Stimulated activated CD8-positive, alpha-beta memory T cell treated with anti-CD3 and anti-CD28 coated beads, Interleukin-12 subunit alpha, Interleukin-12 subunit beta, amount 100 ng/mL, for 1 hour (primary cell): ENCODE data around the gene FAM186B.
A peak's percentile ranks its signal among the peaks of the same experiment; 100 is the strongest.
"Not testable (repeated sequence)": the region's sequence is repeated elsewhere in the genome, so short reads cannot be mapped to it uniquely, and the experiment has no call there.

Experiments used
- DNase-seq: peaks from one replicate; pipeline ENCODE4 v3.0.0-alpha.2; 2020; ENCODE audit warnings: low read depth

Gene FAM186B

DNA sequence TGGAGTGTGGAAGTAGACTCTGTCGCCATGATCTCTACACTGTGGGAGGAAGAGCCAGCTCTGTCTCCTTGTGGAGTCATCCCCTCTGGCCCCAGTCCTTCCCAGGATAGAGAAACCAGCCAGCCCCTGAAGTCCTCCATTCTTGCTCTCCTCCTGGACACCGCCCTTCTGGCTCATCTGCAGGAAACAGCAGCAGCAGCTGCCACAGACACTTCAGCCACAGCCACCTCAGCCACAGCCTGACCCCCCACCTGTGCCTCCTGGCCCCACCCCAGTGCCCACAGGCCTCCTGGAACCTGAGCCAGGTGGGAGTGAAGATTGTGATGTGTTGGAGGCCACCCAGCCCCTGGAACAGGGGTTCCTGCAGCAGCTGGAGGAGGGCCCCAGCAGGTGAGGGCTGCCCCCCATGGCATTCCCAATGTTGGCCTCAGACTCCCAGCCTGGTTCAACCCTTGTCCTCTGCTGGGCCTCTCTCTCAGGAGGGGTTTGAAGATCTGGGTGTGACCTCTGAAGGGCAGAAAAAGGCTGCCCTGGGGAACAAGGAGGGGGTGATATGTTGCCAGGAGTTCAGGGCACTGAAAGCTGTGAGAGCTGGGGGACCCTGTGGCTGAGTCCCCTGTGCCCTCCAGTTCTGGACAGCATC lies 28.4 kb upstream of the FAM186B start:
- no peak for DNase-seq

DNA sequence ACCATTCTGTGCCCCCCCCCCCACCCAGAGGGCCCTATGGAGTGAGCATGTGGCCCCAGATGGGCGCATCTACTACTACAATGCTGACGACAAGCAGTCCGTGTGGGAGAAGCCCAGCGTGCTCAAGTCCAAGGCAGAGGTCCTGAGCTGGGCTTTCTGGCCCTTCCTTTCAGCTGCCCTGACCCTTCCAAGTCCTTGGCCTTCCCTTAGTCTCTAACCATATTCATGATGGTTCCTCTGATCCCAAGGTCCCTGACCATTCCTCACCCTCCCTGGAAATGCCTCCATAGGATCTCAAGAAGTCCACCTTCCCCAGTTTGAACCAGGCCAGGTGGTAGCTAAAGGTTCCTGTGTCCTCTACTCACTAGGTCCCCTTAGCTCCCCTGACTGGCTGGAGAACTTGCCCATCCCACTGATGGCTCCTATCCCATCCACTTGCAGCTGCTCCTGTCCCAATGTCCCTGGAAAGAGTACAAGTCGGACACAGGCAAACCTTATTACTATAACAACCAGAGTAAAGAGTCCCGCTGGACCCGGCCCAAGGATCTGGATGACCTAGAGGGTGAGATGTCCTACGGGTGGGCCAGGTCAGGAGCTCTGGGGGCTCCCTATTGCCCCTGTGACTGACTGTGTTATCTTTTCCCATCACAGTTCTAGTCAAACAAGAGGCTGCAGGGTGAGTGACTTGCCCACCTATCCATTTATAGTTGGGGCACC lies 27.7 kb upstream of the FAM186B start:
- no peak for DNase-seq

DNA sequence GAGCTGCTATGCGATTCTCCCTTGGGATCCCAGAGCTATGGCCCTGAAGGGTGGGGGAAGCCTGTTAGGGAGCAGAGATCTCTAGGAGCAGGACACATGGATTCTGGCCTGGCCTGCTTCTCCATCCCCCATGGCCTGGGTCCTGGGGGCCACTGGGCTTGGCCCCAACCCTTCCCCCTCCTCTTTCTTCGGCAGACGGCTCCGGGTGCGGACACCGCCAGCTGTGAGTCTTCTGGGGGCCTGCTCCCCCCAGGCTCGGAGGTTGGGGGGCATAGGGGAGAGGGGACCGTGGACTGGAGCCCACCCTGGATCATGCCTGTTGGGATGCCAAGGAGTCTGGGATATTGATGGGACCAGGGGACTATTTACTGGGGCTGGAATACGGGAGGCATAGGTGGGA lies 27.0 kb upstream of the FAM186B start:
- DNase-seq = no peak

DNA sequence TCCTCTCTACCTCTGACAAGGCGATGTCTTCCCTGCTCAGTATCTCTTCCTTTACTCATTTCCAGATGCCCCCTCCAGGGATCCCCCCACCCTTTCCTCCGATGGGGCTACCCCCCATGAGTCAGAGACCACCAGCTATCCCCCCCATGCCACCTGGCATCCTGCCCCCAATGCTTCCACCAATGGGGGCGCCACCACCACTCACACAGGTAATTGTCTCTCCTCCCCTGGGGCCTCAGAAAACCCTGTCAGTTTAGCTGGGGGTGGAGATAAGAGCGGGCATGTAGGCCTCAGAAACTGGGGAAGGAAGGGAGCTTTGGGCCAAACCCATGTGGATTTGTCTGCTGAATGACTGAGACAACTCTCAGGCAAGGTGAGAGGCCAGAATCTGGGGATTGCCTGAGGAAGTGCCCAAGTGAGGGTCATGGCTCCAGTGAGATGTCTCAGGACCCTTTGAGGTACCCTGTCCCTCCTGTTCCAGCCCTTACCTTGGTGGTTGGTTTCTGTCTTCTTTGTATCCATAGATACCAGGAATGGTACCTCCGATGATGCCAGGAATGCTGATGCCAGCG lies 26.0 kb upstream of the FAM186B start:
- DNase-seq = no peak

DNA sequence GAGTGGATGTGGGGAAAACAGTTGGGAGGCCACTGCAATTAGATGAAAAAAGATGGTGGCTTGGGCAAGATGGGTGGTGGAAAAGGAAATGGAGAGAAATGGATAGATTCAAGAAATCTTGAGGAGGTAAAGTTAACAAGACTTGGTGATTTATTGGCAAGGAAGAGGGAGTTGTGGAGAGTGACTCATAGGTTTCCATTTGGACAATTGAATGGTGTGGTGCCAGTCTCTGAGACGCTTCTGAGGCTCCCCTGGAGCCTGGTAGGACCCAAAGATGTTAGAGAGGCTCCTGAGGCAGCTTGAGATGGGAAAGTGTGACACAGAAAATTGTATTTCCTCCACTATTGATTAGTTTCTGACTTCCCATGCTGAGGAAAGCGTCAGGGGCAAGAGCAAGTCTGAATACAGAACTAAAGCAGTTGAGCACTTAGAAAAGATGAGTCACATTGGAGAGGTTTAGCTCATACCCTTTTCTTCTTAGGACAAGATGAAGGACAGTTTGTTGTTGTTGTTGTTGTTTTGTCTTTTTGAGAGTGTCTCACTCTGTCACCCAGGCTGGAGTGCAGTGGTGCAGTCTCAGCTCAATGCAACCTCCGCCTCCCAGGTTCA lies 22.4 kb upstream of the FAM186B start:
- no peak for DNase-seq

DNA sequence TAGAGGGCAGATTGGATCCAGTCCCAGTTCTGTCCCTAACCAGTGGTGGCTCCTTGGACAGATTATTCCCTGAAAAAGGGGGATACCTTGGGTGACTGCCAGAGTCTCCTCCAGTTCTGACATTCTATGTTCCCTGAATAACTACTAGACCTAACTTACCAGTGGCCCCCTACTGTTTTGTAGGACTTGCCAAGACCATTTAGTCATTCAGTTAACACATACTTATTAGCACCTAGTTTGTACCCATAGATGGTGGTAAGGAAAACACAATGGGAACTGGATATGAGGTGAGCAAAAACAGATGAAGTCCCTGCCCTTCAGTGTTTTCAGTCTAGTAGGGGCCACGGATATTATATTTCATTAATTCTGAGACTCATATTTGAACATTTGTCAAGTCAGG lies 21.4 kb upstream of the FAM186B start:
- DNase-seq = no peak

DNA sequence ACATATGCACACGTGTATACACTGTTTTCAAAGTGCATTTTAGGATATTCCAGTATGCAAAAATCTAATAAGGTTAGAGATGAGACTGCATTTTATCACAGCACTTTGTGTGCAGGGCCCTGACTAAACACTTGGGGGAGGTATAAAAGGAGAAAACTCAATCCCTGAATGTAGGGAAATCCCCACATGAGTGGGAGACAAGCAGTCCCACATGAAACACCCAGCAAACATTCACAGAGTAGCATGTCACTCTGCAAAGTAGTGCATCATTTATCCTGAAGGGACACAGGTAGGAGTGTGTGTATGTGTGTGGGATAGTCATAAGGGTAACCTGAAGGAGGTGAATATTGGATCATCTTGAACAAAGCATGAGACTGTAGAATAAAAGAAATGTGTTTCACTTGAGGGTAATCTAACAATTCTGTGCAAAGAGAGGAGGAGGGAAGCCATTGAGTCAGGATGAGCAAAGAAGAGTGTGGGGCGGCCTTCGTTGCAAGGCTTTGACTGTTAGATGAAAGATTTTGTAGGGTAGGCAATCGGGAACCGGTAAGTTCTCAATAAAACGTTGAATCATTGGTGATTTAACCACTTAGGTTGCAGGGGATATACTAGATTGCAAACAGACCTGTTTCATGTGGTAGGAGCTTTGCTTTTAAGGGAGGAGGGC lies 20.9 kb upstream of the FAM186B start:
- no peak for DNase-seq

DNA sequence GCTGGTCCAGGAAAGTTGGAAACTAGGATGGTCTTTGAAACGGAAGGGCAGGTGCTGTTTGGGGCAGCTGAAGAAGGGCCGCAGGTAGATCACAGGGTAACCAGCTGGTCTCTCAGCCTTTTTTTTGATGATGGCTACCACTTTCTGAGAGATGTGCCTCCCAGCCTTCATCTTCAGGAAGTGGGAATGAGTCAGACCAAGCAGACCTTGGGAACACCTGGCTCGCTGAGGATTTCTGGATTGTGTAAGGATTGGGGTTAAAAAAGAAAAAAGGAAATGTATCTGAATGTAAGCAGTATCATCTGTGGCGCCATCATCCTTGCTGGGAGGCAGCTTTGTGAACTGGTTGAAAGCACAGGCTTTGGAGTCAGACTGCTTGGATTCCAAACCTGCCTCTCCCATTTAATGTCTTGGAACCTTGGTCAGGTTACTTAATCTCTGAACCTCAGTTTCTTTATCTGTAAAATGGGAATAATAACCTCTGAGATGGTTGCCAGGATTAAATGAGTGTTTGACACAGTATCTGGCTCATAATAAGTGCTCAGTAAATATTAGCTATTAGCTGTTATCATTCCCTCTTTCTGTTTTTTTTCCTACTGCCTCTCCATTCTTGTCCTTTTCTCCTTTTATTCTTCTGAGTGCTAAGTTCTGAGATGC lies 19.6 kb upstream of the FAM186B start:
- no peak for DNase-seq

DNA sequence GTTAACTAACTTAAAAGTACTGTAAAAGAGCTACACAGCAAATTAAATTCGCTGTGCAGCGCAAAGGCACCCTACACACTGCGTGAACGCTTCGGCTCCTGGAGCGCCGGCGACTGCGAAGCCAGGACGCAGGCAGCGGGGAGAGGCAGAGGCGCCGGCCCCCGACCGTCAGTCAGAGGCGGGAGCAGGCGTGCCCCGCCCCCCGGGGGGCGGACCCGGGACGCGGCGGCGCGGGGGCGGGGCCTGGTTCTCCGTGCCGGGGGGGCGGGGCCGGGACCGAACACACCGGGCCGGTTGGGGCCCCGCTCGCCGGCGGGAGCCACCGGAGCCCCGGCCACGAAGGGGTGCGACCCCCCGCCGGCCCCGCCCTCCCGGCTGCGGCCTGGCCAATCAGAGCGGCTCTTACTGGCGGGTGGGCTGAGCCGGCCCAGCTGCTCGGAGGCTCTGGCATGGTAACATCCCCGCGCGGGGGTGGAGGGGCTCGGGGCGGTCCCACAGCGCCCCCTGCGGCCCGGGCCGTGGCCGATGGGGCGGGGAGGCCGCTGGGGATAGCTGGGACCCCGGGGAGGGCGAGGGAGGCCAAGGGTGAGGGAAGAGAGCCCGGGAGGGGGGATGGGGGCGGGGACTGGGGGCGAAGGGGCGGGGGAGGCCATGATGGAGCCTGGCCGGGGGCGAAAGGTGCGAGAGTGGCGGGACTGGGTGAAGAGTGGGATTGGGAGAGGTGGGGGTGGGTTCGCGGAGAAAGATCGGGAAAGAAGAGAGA lies 17.9 kb upstream of the FAM186B start, which contains the start of gene PRPF40B:
Gene PRPF40B (plus strand): TSS at position 420 of the 763 bp plus-strand sequence. CDS start 30 bp downstream, at position 450.
- peak; percentile 72 for DNase-seq

DNA sequence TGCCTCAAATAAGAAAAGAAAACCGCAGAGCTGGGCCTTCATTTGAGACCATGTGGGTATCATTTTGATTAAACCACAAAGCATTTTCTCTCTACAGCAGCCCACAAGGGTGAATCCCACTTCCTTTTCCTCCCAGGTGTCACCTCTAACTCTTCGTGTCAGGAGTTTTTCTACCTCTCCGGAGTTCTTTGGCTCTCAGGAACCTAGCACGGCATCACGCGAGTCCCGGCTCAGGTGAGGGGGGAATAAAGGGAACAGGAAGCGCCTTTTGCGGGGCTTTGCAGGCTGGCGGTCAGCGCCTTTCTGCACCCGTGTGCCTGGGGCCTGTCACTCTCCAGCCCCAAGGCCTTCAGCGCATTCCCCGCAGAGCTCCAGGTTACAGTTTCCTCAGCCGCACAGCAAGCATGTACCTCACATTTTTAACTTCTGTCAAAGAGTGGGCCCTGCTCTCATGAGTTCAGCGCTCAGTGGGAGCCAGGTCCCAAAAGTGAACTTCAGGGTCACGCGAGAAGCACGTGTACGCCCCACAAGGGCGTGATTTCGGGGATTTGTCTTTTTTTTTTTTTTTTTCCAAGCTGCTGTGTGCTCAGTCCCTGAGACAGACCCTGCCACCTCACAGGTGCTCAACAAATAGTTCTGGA lies 17.2 kb upstream of the FAM186B start:
- DNase-seq = peak; percentile 19

DNA sequence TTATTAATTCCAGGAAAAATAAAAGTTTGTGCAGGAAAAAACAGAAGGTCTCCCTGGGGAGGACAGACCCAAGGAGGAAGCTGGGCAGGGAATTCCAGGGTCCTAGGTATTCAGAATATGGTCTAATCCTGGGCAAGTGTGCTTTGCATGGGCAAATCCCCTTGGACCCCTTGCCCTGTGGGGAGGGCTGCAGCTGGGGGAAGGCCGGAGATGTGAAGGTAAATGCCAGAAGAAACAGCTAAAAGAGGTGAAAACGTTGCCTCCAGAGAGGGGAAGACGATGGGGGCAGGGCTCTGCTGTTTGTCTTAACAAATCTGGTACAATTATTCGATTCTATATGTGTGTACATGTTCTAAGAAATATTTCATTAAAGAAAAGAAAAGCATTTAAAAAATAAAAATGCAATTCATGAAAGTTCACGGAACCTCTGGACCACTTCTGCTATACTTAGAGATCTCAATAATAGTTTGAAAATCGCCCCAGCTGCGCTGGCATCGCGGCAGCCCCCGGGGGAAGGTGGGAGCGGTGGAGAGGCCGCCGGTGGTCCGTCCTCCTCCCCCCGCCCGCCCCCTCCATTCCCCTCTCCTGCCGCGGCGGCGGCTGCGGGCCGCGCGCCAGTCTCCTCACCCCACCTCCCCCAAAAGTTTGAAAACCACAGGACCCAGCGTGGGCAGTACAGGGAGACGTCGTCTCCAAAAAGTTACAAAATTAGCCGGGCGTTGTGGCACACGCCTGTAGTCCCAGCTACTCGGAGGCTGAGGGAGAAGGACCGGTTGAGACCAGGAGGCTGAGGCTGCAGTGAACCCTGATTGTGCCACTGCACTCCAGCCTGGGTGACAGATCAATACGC lies 16.4 kb upstream of the FAM186B start:
- no peak for DNase-seq

DNA sequence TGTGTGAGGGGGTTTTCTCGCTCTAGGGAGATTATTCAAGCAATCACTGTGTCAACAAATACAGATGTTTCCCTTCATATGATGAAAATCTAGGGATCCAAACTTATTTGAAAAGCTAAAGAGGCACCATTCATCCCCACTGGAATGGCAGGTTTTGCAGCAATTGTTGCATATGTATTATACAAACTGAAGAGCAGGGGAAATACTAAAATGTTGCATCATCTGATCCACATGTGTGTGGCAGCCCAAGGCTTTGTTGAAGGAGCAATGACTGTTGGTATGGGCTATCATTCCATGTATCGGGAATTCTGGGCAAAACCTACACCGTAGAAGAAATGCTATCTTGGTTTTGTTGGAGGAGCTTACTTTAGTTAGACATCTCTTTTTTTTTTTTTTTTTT lies 13.8 kb upstream of the FAM186B start:
- DNase-seq = no peak

DNA sequence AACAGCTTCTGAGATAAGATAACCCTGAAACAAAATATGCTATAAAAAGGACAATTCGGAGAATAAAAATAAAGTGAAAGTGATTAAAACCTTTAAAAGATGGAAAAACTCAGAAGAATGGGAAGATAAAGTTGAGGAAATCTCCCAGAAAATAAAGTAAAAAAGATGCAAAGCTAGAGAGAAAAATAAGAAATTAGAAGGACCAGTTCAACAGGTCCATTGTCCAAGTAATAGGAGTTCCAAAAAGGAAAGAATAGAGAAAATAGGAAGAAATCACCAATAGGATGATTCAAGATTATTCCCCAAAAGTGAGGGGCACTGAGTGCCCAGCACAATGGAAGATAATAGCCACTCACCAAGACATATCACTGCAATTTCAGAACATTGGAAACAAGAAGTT lies 13.1 kb upstream of the FAM186B start:
- no peak for DNase-seq

DNA sequence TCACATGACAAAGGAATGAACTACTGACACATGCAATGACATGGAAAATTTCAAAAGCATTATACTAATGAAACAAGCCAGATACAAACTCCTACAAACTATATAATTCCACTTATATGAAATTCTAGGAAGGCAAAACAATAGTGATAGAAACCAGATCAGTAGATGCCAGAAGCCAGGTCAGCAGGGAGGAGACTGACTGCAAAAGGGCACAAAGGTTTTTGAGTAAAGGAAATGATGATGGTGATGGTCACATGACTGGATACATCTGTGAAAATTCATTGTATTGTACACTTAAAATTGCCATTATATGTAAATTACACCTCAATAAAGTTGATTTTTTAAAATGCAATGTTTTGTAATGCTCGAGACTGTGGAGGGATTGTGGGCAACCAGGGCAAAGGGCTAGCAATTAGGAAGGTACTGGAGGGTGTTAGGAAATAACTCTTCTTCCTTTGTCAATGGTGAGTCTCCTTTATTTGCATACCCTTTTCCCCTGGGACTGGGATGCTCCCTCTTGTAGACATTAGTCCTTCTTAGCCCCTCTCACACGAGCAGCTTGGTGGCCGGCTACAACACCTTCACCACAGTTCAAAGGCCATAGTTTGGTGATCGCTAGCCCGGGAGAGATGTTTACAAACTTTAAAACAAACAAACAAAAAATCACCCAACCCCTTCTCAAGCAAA lies 11.2 kb upstream of the FAM186B start:
- no peak for DNase-seq

DNA sequence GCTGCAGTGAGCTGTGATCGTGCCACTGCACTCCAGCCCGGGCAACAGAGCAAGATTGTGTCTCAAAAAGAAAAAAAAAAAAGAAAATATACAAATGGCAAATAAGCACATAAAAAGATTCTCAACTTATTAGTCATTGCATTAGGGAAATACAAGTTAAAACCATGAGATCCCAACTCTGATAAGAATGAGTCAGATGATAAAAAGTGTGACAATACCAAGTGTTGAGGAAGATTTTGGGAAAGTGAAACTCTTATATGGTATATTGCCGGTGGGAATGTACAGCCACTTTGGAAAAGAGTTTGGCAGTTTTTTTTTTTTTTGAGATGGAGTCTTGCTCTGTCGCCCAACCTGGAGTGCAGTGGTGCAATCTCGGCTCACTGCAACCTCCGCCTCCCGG lies 10.3 kb upstream of the FAM186B start:
- DNase-seq = no peak

DNA sequence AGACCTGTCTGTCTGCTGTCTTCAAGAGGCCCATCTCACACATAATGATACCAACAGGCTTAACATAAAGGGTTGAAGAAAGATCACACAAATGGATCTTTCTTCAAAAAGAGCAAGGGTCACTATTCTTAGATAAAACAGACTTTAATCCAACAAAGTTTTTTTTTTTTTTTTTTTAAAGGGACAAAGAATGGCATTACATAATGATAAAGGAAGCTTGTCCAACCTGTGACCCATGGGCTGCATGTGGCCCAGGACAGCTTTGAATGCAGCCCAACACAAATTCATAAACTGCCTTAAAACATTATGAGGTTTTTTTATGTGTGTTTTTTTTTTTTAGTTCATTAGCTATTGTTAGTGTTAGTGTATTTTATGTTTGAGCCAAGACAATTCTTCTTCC lies 6.8 kb upstream of the FAM186B start:
- DNase-seq = no peak

DNA sequence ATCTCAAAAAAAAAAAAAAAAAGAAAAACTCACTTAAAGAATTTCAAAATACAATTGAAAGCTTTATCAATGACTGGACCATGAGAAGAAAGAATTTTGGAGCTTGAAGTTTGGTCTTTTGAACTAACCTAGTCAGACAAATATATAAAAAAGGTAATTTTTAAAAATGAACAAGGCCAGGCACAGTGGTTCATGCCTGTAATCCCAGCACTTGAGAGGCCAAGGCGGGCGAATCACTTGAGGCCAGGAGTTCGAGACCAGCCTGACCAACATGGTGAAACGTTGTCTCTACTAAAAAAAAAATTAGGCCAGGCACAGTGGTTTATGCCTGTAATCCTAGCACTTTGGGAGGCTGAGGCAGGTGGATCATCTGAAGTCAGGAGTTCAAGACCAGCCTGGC lies 5.3 kb upstream of the FAM186B start:
- not testable (repeated sequence) for DNase-seq

DNA sequence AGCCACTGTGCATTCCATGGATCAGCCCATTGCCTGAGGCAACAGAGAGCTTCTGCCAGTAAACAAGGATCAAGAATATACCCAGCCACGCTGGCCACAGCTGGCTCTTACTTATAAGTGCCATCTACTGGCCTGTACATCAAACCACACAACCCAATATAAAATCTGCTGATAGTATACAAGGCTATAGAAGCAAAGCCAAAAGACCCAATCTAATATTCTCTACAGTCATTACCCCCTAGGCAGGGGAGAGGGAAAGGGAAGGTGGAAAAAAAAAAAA lies 4.4 kb upstream of the FAM186B start:
- DNase-seq = no peak

DNA sequence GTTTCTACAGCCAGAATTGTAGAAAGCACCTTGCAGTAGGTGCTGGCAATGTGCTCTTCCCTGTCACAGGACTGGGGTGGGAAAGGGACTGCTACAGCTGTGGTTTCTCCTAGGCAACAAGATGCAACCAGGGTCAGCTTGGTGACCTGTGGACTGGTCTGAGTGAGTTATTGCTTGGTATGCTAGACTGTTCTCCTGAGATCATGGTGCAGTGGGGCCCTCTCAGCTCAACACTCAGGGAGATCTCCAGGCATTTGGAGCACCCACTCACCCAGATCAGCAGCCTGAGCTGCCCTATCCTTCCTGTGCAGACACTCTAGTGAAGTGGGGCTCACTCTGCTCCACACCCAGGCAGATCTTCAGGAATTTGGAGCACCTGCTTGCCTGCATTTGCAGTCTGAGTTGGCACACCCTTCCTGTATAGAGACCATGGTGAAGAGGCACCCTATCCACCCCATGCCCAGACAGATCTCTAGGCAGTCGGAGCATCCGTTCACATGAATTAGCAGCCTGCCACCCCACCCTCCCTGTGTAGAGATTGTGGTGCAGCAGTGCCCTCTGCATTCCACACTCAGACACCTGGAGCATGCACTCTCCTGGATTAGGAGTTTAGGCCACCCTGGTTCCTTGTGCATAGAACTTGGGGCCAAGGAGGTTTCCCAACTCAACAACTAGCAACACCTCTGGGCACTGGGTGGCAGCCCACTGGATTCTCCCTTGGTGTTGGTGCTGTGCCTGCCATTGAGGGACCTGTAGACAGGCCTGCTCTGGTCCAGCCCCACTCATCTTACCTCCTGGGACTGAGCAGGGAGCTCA lies 3.8 kb upstream of the FAM186B start:
- DNase-seq = no peak
